HepG2 (cell line): Measurements from ENCODE around the gene PDE3B. TPM values are rescaled to one million over a fixed set of nuclear protein-coding genes. Genes with fewer than 3 reads are reported as not detected.

ENCODE experiments used
- ARNT ChIP-seq: fragments of 450-650 bp; IDR thresholded peaks from 2 replicates; pipeline ENCODE4 v1.6.1; 2017
- CBX2 ChIP-seq, 2 experiments: fragments of 200-600 bp in 1 of 2; sonication (generic); formaldehyde crosslinking in 1 of 2; IDR thresholded peaks; 2 replicates each; pipeline versions ENCODE4 v1.7.0 to v1.8.1; 2018 to 2022; ENCODE audit warnings: low read depth in 2 of 2, low read length in 1 of 2, mild to moderate bottlenecking in 1 of 2, missing genetic modification reagents in 1 of 2
- DMTF1 ChIP-seq: sonication (generic); formaldehyde crosslinking; IDR thresholded peaks from 2 replicates; pipeline ENCODE4 v1.4.0; 2020; ENCODE audit warnings: mild to moderate bottlenecking, missing genetic modification reagents
- ERF ChIP-seq: IDR thresholded peaks from 2 replicates; pipeline ENCODE4 v1.6.1; 2018; ENCODE audit warnings: missing biosample characterization, missing genetic modification reagents
- FOXM1 ChIP-seq: sonication (generic); formaldehyde crosslinking; IDR thresholded peaks from 2 replicates; pipeline ENCODE4 v1.5.0; 2020; ENCODE audit warnings: missing genetic modification reagents
- GABPB1 ChIP-seq: IDR thresholded peaks from 2 replicates; pipeline ENCODE4 v1.6.1; 2016; ENCODE audit warnings: mild to moderate bottlenecking, missing genetic modification reagents, moderate library complexity, missing compliant biosample characterization
- RFX5 ChIP-seq: IDR thresholded peaks from 2 replicates; pipeline ENCODE4 v1.6.1; 2011; ENCODE audit warnings: low read depth, low read length, improper control_type of control experiment
- TEAD3 ChIP-seq: optimal IDR thresholded peaks from 2 replicates; pipeline ENCODE3; 2016; ENCODE audit warnings: borderline replicate concordance
- XBP1 ChIP-seq: sonication (generic); formaldehyde crosslinking; IDR thresholded peaks from 2 replicates; pipeline ENCODE4 v1.5.0; 2020; ENCODE audit warnings: missing genetic modification reagents
- ZNF484 ChIP-seq: sonication (generic); formaldehyde crosslinking; IDR thresholded peaks from 2 replicates; pipeline ENCODE4 v1.5.1; 2020; ENCODE audit warnings: mild to moderate bottlenecking, low read depth, missing genetic modification reagents, borderline replicate concordance
- ZNF724P ChIP-seq: sonication (generic); formaldehyde crosslinking; IDR thresholded peaks from 2 replicates; pipeline ENCODE4 v1.8.0; 2022; ENCODE audit warnings: missing genetic modification reagents, borderline replicate concordance
- ZNF780A ChIP-seq: sonication (generic); formaldehyde crosslinking; IDR thresholded peaks from 2 replicates; pipeline ENCODE4 v1.8.0; 2022; ENCODE audit warnings: mild to moderate bottlenecking, missing genetic modification reagents, moderate library complexity
- ZSCAN22 ChIP-seq: sonication (generic); formaldehyde crosslinking; IDR thresholded peaks from 2 replicates; pipeline ENCODE4 v1.4.0; 2020; ENCODE audit warnings: mild to moderate bottlenecking, missing genetic modification reagents
- polyA plus RNA-seq, 8 experiments: library from polyadenylated mRNA; depleted of rRNA in 3 of 8; stranded (reverse) in 7 of 8; unstranded in 1 of 8; fragments of >200 nt; fragmentation: Illumina TruSeq in 4 of 8; extraction: Trizol in 4 of 8; gene quantifications; 2 replicates each; pipeline versions ENCODE4 v1.2.1 to v1.2.3, GENCODE V29; 2011 to 2016; ENCODE audit warnings: low read depth in 4 of 8, missing spikeins in 1 of 8, mixed read lengths in 1 of 8; ENCODE audit not compliant: insufficient read depth in 1 of 8
- total RNA-seq, 5 experiments: library from RNA; depleted of rRNA; stranded (reverse); fragments of >200 nt; fragmentation: Illumina TruSeq; extraction: Trizol; gene quantifications; 2 replicates each; pipeline ENCODE4 v1.2.3, GENCODE V29; 2016; ENCODE audit warnings: low read depth in 1 of 5
- TF ChIP-seq, protein P1 (sequence below): sonication (generic); formaldehyde crosslinking; IDR thresholded peaks from 2 replicates; pipeline ENCODE4 v1.4.0; 2020; ENCODE audit warnings: missing genetic modification reagents

The PDE3B gene
- total and polyA plus RNA-seq, 2 of the 13 experiments (the other 11 are each of a cell fraction or from before 2014, with no cell fraction given) = 14.1 to 26.5 TPM

DNA sequence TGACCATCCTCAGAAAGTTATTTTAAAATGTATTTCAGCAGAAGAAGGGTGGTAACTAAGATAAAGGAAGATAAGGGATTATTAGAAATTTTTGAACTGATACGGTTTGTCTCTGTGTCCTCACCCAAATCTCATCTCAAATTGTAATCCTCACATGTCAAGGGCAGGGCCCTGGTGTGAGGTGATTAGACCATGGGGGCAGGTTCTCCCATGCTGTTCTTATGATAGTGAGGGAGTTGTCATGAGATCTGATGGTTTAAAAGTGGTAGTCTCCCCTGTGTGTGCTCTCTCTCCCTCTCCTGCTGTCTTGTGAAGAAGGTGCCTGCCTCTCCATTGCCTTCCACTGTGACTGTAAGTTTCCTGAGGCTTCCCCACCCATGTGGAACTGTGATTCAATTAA is 212.3 kb downstream of the PDE3B start (continued):
- TF ChIP-seq, protein P1, sequence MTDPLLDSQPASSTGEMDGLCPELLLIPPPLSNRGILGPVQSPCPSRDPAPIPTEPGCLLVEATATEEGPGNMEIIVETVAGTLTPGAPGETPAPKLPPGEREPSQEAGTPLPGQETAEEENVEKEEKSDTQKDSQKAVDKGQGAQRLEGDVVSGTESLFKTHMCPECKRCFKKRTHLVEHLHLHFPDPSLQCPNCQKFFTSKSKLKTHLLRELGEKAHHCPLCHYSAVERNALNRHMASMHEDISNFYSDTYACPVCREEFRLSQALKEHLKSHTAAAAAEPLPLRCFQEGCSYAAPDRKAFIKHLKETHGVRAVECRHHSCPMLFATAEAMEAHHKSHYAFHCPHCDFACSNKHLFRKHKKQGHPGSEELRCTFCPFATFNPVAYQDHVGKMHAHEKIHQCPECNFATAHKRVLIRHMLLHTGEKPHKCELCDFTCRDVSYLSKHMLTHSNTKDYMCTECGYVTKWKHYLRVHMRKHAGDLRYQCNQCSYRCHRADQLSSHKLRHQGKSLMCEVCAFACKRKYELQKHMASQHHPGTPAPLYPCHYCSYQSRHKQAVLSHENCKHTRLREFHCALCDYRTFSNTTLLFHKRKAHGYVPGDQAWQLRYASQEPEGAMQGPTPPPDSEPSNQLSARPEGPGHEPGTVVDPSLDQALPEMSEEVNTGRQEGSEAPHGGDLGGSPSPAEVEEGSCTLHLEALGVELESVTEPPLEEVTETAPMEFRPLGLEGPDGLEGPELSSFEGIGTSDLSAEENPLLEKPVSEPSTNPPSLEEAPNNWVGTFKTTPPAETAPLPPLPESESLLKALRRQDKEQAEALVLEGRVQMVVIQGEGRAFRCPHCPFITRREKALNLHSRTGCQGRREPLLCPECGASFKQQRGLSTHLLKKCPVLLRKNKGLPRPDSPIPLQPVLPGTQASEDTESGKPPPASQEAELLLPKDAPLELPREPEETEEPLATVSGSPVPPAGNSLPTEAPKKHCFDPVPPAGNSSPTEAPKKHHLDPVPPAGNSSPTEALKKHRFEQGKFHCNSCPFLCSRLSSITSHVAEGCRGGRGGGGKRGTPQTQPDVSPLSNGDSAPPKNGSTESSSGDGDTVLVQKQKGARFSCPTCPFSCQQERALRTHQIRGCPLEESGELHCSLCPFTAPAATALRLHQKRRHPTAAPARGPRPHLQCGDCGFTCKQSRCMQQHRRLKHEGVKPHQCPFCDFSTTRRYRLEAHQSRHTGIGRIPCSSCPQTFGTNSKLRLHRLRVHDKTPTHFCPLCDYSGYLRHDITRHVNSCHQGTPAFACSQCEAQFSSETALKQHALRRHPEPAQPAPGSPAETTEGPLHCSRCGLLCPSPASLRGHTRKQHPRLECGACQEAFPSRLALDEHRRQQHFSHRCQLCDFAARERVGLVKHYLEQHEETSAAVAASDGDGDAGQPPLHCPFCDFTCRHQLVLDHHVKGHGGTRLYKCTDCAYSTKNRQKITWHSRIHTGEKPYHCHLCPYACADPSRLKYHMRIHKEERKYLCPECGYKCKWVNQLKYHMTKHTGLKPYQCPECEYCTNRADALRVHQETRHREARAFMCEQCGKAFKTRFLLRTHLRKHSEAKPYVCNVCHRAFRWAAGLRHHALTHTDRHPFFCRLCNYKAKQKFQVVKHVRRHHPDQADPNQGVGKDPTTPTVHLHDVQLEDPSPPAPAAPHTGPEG (CRISPR knock-in tag) = no peak
- no peak for TF ChIP-seq ZNF724P (CRISPR knock-in tag)
- TF ChIP-seq ERF = no peak
- TF ChIP-seq ARNT = no peak
- no peak for TF ChIP-seq GABPB1 (CRISPR knock-in tag)
- no peak for TF ChIP-seq TEAD3 (CRISPR knock-in tag)
- TF ChIP-seq CBX2 (IDR thresholded peaks at IDR 0.05; ENCODE audit: low read depth, low read length) = no peak
- TF ChIP-seq CBX2 (CRISPR knock-in tag; IDR thresholded peaks at IDR 0.05; ENCODE audit: low read depth) = no peak
- TF ChIP-seq FOXM1 (CRISPR knock-in tag) = no peak
- TF ChIP-seq ZNF780A (CRISPR knock-in tag) = no peak
- TF ChIP-seq DMTF1 (CRISPR knock-in tag) = no peak
- no peak for TF ChIP-seq XBP1
- TF ChIP-seq ZSCAN22 (CRISPR knock-in tag) = no peak
- no peak for TF ChIP-seq ZNF484 (CRISPR knock-in tag)
- TF ChIP-seq RFX5 = no peak
